ENCODE measurements around the gene PXDN. TPM values are rescaled to one million over a fixed set of nuclear protein-coding genes. Genes with fewer than 3 reads are reported as not detected.

The PXDN gene
- total and polyA plus RNA-seq, 9 of the 15 experiments (the other 6 are each of a cell fraction or from before 2014, with no cell fraction given), result 0.49 TPM; not detected in 8

DNA sequence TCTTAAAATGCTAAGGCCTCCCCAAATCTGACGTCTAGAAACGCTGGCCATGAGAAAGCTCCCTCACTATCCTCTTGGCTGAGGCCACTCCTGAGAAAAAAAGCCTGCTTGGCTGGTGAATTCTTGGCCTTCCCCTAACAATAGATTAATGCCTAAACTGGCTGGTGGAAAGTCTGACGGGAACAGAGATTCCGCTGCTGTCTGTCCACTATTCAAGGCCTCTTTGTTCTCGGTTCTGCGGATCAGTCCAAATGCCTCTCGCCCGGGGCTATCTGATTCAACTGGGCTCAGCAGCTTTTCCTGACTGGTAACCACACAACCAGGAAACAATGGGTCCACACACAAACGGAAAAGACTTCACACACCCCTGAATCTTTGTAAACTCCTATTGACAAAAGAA is 27.2 kb downstream of the PXDN start:
- no peaks in the 10 kb centered on the region for H3K79me2 ChIP-seq (ENCODE audit: control insufficient read depth, insufficient read depth, low read length)
- H3K9me1 ChIP-seq (ENCODE audit: control insufficient read depth, insufficient read depth, low read length), result no peaks in the 10 kb centered on the region
- H3K4me3 ChIP-seq, result no peak overlapping the region
- POLR2A ChIA-PET, result no interaction called here
- no peak overlapping the region for H3K27ac ChIP-seq (ENCODE audit: extremely low read depth, low read depth, low read length)
- no peaks in the 10 kb centered on the region for H3K4me1 ChIP-seq (replicated peaks in 1 of 2; ENCODE audit: control insufficient read depth in 2 of 2, insufficient read depth in 2 of 2, low read length in 2 of 2)
- WGBS (ENCODE audit: insufficient coverage, low coverage, missing lambda C conversion rate), result under 1% methylated on average over 9 of the region's 9 CpGs
- no peaks in the 10 kb centered on the region for H3K36me3 ChIP-seq (ENCODE audit: control insufficient read depth, insufficient read depth, low read length)
- no TSS peak for BruUV-seq (replicated peaks)
- no peaks in the 10 kb centered on the region for H4K20me1 ChIP-seq (replicated peaks; ENCODE audit: control insufficient read depth, insufficient read depth, low read length)
- no peak for ATAC-seq
- in situ Hi-C loops (cut with MboI) (no loop called here), intact Hi-C loops (cut with micrococcal nuclease) (no loop called here)
- H3K4me2 ChIP-seq (ENCODE audit: insufficient read depth, low read length), result no peak overlapping the region
- H3K9ac ChIP-seq (ENCODE audit: insufficient read depth in 1 of 2, low read depth in 2 of 2, low read length in 2 of 2), result no peak overlapping the region
- H3K27me3 ChIP-seq (ENCODE audit: control insufficient read depth in 2 of 2, insufficient read depth in 2 of 2, low read length in 2 of 2), result peaks cover 0 to 34% of the 10 kb centered on the region in 2 experiments; a peak in 2 of 5 replicates
- DNase-seq (ENCODE audit: extremely low read depth in 1 of 4, low spot score in 3 of 4), result no peak
- no peak for FAIRE-seq
- no peaks in the 10 kb centered on the region for H3K9me3 ChIP-seq (replicated peaks; ENCODE audit: control insufficient read depth, insufficient read depth, low read depth, low read length)
- CTCF ChIA-PET (ENCODE audit: low intra/inter-chr PET ratio), result no interaction called here
- no peak overlapping the region for H2AFZ ChIP-seq (ENCODE audit: low read depth, low read length)
- TF ChIP-seq YBX1 (IDR thresholded peaks at IDR 0.05), result no peak
- TF ChIP-seq, protein P1, sequence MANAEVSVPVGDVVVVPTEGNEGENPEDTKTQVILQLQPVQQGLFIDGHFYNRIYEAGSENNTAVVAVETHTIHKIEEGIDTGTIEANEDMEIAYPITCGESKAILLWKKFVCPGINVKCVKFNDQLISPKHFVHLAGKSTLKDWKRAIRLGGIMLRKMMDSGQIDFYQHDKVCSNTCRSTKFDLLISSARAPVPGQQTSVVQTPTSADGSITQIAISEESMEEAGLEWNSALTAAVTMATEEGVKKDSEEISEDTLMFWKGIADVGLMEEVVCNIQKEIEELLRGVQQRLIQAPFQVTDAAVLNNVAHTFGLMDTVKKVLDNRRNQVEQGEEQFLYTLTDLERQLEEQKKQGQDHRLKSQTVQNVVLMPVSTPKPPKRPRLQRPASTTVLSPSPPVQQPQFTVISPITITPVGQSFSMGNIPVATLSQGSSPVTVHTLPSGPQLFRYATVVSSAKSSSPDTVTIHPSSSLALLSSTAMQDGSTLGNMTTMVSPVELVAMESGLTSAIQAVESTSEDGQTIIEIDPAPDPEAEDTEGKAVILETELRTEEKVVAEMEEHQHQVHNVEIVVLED (CRISPR knock-in tag; IDR thresholded peaks at IDR 0.05), result no peak
- TF ChIP-seq BCL6 (CRISPR knock-in tag; IDR thresholded peaks at IDR 0.05), result no peak
- no peak for TF ChIP-seq ZNF586 (CRISPR knock-in tag; conservative IDR thresholded peaks at IDR 0.05)
- TF ChIP-seq, protein P2, sequence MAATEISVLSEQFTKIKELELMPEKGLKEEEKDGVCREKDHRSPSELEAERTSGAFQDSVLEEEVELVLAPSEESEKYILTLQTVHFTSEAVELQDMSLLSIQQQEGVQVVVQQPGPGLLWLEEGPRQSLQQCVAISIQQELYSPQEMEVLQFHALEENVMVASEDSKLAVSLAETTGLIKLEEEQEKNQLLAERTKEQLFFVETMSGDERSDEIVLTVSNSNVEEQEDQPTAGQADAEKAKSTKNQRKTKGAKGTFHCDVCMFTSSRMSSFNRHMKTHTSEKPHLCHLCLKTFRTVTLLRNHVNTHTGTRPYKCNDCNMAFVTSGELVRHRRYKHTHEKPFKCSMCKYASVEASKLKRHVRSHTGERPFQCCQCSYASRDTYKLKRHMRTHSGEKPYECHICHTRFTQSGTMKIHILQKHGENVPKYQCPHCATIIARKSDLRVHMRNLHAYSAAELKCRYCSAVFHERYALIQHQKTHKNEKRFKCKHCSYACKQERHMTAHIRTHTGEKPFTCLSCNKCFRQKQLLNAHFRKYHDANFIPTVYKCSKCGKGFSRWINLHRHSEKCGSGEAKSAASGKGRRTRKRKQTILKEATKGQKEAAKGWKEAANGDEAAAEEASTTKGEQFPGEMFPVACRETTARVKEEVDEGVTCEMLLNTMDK (IDR thresholded peaks at IDR 0.05; ENCODE audit: borderline replicate concordance, insufficient read depth, low read depth, low read length, poor library complexity, severe bottlenecking), result no peak
- no peak for TF ChIP-seq BMI1 (IDR thresholded peaks at IDR 0.05; ENCODE audit: low read length)
- TF ChIP-seq, protein P3, sequence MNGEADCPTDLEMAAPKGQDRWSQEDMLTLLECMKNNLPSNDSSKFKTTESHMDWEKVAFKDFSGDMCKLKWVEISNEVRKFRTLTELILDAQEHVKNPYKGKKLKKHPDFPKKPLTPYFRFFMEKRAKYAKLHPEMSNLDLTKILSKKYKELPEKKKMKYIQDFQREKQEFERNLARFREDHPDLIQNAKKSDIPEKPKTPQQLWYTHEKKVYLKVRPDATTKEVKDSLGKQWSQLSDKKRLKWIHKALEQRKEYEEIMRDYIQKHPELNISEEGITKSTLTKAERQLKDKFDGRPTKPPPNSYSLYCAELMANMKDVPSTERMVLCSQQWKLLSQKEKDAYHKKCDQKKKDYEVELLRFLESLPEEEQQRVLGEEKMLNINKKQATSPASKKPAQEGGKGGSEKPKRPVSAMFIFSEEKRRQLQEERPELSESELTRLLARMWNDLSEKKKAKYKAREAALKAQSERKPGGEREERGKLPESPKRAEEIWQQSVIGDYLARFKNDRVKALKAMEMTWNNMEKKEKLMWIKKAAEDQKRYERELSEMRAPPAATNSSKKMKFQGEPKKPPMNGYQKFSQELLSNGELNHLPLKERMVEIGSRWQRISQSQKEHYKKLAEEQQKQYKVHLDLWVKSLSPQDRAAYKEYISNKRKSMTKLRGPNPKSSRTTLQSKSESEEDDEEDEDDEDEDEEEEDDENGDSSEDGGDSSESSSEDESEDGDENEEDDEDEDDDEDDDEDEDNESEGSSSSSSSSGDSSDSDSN (IDR thresholded peaks at IDR 0.05; ENCODE audit: borderline replicate concordance in 1 of 2, low read depth in 2 of 2, low read length in 2 of 2), result no peak

All from K562 (cell line).